ENCODE measurements around the gene PKIB.

Gene PKIB

DNA sequence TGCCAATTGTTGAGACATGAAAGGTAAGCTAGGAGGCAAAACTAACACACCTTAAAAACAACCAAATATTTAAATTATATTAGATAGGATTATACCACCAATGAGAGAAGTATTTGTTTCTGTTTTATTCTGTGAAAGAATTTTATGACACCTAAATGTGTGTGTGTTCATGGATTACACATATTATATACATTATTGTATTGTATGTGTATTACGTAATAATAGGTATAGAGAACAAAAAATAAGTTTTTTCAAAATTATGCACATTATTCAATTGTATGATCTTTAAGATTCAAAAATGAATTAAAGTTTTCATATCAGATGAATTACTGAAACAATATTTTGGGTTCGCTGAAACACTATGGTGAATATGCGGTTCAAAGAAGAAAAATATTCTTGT lies 85.0 kb downstream of the PKIB start:
- DNase-seq (ENCODE audit: low read depth), result no peak
- TF ChIP-seq, protein P1, sequence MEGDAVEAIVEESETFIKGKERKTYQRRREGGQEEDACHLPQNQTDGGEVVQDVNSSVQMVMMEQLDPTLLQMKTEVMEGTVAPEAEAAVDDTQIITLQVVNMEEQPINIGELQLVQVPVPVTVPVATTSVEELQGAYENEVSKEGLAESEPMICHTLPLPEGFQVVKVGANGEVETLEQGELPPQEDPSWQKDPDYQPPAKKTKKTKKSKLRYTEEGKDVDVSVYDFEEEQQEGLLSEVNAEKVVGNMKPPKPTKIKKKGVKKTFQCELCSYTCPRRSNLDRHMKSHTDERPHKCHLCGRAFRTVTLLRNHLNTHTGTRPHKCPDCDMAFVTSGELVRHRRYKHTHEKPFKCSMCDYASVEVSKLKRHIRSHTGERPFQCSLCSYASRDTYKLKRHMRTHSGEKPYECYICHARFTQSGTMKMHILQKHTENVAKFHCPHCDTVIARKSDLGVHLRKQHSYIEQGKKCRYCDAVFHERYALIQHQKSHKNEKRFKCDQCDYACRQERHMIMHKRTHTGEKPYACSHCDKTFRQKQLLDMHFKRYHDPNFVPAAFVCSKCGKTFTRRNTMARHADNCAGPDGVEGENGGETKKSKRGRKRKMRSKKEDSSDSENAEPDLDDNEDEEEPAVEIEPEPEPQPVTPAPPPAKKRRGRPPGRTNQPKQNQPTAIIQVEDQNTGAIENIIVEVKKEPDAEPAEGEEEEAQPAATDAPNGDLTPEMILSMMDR (IDR thresholded peaks at IDR 0.05; ENCODE audit: insufficient read depth, low read depth, low read length, missing control alignments), result no peak

DNA sequence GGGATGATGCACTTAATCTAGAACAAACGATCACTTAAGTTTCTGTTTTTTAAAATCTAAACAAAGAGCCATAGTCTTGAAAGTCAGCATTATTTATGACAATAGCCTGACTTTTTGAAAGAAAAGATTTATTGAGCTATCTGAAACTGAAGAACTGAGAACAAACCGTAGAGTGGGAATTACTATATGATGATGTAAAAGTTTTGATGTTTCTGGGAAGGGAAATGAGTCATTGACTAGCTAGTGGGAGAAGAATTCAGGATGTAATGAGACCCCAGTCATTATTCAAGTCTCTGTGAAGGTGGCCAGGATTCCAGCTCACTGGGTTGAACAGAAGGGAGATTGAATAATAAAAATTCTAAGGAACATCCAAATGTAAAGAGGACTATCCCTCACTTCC lies 85.9 kb downstream of the PKIB start:
- TF ChIP-seq, protein P1 (IDR thresholded peaks at IDR 0.05; ENCODE audit: insufficient read depth, low read depth, low read length, missing control alignments), result no peak
- H3K4me3 ChIP-seq (ENCODE audit: low read depth, low read length), result no peak overlapping the region
- DNase-seq (ENCODE audit: low read depth), result no peak

More for the DNA sequence above, 85.0 kb downstream of the PKIB start:
- no peak overlapping the region for H3K4me3 ChIP-seq (ENCODE audit: low read depth, low read length)

DNA sequence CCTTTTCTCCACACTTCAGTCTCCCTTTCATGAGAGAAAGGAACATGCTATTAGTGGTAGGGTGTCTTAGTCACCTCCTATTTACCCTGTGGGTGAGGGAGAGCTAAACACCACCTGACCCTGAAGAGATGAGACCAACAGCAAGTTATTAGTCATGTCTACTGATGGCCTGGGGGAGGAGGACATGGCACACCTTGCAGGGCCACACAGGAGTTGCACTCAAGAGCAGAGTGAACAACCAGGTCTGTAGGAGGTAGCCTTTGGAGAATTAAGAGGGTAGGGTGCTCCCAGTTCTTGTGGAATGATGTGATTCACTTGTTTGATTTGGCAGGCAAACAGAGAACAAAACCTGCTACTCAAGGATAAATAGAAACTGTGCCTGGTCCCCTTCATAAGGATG lies 86.6 kb downstream of the PKIB start:
- H3K4me3 ChIP-seq (ENCODE audit: low read depth, low read length), result no peak overlapping the region
- TF ChIP-seq, protein P1 (IDR thresholded peaks at IDR 0.05; ENCODE audit: insufficient read depth, low read depth, low read length, missing control alignments), result no peak
- DNase-seq (ENCODE audit: low read depth), result no peak

DNA sequence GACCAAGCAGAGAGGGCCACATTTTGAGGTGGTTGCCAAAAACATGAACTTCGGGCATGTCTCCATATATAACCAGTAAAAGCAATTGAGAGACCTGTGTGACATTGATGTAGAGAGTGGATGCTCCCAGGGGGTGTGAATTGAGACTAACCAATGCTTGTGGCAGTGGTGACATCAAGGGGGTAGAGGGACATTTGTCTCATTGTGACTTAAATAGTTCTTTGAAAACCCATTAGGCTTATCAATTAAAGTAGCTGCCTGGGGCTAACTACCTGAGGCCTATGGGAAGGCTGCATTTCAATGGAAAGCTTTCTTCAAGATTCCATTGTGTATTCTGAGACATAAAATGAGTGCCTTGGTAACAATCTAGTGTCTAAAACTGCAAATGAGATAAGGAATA lies 87.3 kb downstream of the PKIB start:
- TF ChIP-seq, protein P1 (IDR thresholded peaks at IDR 0.05; ENCODE audit: insufficient read depth, low read depth, low read length, missing control alignments), result no peak
- no peak overlapping the region for H3K4me3 ChIP-seq (ENCODE audit: low read depth, low read length)
- no peak for DNase-seq (ENCODE audit: low read depth)

DNA sequence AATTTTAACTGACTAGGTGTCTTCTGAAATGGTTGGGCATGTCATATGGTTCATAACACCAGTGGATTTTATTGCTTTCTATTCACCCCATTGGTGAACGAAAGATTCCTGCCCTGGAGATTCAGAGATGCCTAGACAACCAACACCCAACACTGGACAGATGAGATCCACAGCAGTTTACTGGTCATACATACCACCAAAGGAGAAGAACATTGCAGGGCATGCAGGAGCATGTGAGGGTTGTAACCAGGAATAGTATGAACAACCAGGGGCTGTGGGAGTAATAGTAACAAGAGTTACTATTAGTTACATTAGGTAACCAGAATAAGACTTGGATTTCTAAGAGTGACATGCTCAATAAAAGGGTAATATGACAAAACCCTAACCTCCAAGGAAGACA lies 91.5 kb downstream of the PKIB start:
- TF ChIP-seq, protein P1 (IDR thresholded peaks at IDR 0.05; ENCODE audit: insufficient read depth, low read depth, low read length, missing control alignments), result no peak
- no peak for DNase-seq (ENCODE audit: low read depth)
- H3K4me3 ChIP-seq (ENCODE audit: low read depth, low read length), result no peak overlapping the region

DNA sequence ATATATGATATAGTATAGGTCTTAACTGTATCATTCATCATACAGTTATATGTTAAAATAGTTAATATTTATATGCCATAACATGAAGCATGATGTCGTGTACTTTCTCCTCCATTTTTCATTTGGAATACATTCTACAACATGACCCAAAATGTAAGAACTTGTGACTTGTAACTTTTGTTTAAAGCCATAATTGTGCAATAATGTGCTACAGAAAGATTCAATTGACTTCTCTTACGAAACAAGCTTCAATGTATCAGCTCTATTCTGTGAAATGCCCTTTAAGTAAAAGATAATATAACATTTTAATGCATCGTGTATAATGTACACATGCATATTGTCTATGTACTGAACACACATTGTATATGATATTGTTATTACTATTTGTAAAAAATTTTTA lies 92.6 kb downstream of the PKIB start:
- TF ChIP-seq, protein P1 (IDR thresholded peaks at IDR 0.05; ENCODE audit: insufficient read depth, low read depth, low read length, missing control alignments), result no peak
- no peak for DNase-seq (ENCODE audit: low read depth)
- H3K4me3 ChIP-seq (ENCODE audit: low read depth, low read length), result no peak overlapping the region

DNA sequence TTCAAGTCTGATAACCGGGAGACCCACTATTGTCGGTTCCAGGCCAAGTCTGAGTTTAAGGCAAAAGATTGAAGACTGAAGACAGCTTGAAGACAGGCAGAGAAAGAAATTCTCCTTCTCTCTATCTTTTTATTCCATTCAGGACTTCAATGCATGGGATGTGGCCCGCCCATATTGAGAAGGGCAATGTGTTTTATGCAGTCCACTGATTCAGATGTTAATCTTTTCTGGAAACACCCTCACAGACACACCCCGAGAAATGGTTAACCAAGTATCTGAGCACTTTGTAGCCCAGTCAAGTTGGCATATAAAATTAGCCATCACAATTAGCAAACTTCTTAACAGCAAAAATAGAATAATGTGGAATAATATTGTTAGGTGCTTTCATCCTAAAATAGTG lies 93.9 kb downstream of the PKIB start:
- no peak overlapping the region for H3K4me3 ChIP-seq (ENCODE audit: low read depth, low read length)
- DNase-seq (ENCODE audit: low read depth), result no peak
- TF ChIP-seq, protein P1 (IDR thresholded peaks at IDR 0.05; ENCODE audit: insufficient read depth, low read depth, low read length, missing control alignments), result no peak
